NB4 (cell line): ENCODE data around the gene RBM26.

Experiments
- DNase-seq: peaks from one replicate; pipeline ENCODE4 v3.0.0; 2010; ENCODE audit warnings: low read depth
- H3K4me3 ChIP-seq: one replicate; pipeline ENCODE4 v1.5.1; 2011; ENCODE audit warnings: mild to moderate bottlenecking, low read depth, low read length, moderate library complexity
- MYC ChIP-seq: IDR thresholded peaks from 2 replicates; pipeline ENCODE4 v1.6.1; 2011; ENCODE audit warnings: low read depth, low read length
- POLR2A ChIP-seq: IDR thresholded peaks from 2 replicates; pipeline ENCODE4 v1.6.1; 2011; ENCODE audit warnings: mild to moderate bottlenecking; ENCODE audit not compliant: insufficient read length; ENCODE audit errors: extremely low read depth
- TF ChIP-seq, protein P1 (sequence below): IDR thresholded peaks from 2 replicates; pipeline ENCODE4 v1.6.1; 2011; ENCODE audit warnings: low read depth, low read length
- TF ChIP-seq, protein P2 (sequence below): IDR thresholded peaks from one replicate; pipeline ENCODE4 v1.5.1; 2012; ENCODE audit warnings: low read depth, low read length

The RBM26 gene

DNA sequence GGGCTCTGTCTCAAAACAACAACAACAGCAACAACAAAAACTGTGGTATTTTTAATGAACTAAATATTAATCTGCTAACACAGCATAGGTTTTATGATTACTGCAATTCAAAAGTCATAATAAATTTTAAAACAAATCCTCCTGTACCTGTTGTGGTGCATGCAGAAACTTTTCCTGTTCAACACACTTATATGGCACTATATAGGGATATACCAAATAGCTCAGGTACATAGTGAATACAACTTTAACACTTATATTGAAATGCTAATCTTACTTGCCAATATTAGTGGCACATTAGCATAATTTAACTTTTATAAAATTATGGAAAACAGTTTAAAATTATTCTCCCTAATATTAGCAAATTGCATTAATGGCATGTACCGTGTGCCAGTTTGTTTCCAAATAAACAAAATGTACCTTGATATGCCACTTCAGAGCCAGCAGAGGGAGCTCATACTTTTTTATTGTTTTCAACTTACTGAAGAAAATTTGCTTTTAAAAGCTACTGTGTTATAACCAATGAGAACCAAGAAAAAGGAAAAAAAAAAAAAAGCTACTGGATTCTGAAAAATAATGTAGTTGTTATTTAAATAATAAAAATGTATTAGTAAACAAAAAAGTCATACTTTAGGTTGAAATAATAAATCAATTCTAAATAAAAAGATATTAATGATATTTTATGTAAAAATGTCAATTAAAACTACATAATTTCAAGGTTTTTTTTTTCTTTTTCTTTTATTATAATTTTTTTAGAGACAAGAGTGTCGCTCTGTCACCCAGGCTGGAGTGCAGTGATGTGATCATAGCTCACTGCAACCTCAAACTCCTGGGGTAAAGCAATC is 18.0 kb upstream of the RBM26 start:
- TF ChIP-seq, protein P1, sequence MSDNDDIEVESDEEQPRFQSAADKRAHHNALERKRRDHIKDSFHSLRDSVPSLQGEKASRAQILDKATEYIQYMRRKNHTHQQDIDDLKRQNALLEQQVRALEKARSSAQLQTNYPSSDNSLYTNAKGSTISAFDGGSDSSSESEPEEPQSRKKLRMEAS = no peak
- TF ChIP-seq, protein P2, sequence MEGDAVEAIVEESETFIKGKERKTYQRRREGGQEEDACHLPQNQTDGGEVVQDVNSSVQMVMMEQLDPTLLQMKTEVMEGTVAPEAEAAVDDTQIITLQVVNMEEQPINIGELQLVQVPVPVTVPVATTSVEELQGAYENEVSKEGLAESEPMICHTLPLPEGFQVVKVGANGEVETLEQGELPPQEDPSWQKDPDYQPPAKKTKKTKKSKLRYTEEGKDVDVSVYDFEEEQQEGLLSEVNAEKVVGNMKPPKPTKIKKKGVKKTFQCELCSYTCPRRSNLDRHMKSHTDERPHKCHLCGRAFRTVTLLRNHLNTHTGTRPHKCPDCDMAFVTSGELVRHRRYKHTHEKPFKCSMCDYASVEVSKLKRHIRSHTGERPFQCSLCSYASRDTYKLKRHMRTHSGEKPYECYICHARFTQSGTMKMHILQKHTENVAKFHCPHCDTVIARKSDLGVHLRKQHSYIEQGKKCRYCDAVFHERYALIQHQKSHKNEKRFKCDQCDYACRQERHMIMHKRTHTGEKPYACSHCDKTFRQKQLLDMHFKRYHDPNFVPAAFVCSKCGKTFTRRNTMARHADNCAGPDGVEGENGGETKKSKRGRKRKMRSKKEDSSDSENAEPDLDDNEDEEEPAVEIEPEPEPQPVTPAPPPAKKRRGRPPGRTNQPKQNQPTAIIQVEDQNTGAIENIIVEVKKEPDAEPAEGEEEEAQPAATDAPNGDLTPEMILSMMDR = peak; percentile 58
- no peak overlapping the region for H3K4me3 ChIP-seq
- peak; percentile 65 for DNase-seq

DNA sequence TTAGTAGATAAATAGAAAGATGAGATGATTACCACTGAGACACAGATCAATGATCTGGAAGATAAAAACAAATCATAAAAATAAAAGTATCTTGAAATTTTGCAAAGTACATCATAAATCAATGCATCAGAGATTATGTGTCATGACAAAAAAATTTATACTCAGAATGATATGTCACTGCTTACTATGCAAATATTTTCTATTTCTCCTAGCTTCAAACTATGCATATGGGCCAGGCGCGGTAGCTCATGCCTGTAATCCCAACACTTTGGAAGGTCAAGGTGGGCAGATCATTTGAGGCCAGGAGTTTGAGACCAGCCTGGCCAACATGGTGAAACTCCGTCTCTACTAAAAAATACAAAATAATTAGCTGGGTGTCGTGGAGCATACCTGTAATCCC is 17.3 kb upstream of the RBM26 start:
- TF ChIP-seq, protein P2 = no peak
- TF ChIP-seq POLR2A = no peak
- TF ChIP-seq, protein P1 = no peak
- no peak for TF ChIP-seq MYC
- no peak for DNase-seq
- H3K4me3 ChIP-seq = no peak overlapping the region

DNA sequence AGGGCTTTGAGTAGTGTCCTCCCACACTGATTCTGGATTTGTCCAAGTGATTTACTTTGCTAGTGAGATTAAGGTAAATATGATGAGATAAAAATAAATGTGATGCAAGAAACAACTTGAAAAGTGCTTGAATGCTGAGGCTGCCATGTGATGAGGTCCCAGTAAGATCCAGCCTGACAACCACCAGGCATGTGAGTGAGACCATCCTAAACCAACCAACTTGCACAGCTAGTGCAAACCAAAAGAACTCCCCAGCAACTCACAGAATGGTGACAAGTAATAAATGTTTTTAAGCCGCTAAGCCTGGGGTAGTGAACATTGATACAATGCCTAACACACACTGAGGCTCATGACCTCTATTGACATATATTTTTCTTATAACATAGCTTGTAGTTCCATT is 13.3 kb upstream of the RBM26 start:
- H3K4me3 ChIP-seq = no peak overlapping the region
- no peak for DNase-seq
- TF ChIP-seq, protein P2 = no peak
- TF ChIP-seq MYC (no peak), POLR2A (no peak)
- TF ChIP-seq, protein P1 = no peak

DNA sequence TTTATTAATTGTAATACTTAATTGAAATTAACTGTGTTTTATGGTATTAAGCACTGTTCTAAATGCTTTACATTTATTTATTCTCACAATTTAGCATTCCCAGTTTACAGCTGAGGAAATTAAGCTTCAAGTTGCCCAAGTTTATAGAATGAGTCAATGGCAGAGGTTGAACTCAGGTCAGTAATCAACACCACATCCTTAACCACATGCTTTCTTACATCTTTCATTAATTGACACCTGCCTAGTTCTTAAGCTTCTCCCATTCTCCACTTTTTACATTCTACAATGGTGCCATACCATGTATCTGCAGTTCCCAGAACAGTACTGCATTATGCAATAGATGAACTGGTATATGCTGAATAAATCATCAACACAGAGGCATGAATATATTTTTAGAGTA is 11.7 kb upstream of the RBM26 start:
- no peak for TF ChIP-seq POLR2A
- TF ChIP-seq, protein P1 = no peak
- TF ChIP-seq MYC = no peak
- TF ChIP-seq, protein P2 = no peak
- no peak for DNase-seq
- no peak overlapping the region for H3K4me3 ChIP-seq

DNA sequence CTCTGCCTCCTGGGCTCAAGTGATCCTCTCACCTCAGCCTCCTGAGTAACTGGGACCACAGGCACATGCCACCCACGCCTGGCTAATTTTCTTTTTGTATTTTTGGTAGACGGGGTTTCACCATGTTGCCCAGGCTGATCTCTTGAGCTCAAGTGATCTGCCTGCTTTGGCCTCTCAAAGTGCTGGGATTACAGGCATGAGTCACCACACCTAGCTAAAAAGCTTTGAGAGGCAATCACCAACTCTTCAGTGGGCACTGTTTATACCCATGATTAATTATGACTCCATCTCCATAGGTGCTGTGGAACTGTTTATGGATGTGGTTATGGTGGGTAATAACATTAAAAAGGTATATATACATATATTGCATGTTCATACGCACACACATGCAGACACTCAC is 7.5 kb upstream of the RBM26 start:
- H3K4me3 ChIP-seq = no peak overlapping the region
- TF ChIP-seq POLR2A = no peak
- TF ChIP-seq, protein P1 = no peak
- no peak for TF ChIP-seq MYC
- TF ChIP-seq, protein P2 = no peak
- DNase-seq = no peak
